Aorta (tissue), 5 donors: ENCODE measurements around the gene DSTYK. TPM values are rescaled to one million over a fixed set of nuclear protein-coding genes. Genes with fewer than 3 reads are reported as not detected.
"Not testable (repeated sequence)": the region's sequence is repeated elsewhere in the genome, so short reads cannot be mapped to it uniquely, and the experiment has no call there.

ENCODE experiments used
- ATAC-seq: fragments of 200-7000 bp; cut with Tn5 transposase; one replicate; pipeline ENCODE4 v1.9.1; 2022; ENCODE audit warnings: moderate library complexity; ENCODE audit not compliant: low FRiP score
- DNase-seq, 2 donors: peaks; one replicate each; pipeline ENCODE4 v3.0.0-alpha.2; 2020
- H3K27ac ChIP-seq, 2 donors: one replicate each; pipeline ENCODE4 v1.5.1; 2013; ENCODE audit warnings: low read length in 2 of 2, mild to moderate bottlenecking in 2 of 2, moderate library complexity in 2 of 2, control low read depth in 1 of 2, inconsistent platforms in 1 of 2, low read depth in 1 of 2
- H3K27me3 ChIP-seq, 2 donors: one replicate each; pipeline ENCODE4 v1.6.1; 2013; ENCODE audit warnings: control low read depth in 1 of 2, low read length in 1 of 2, mild to moderate bottlenecking in 1 of 2, moderate library complexity in 1 of 2; ENCODE audit not compliant: insufficient read depth in 2 of 2, control insufficient read depth in 1 of 2
- H3K36me3 ChIP-seq, 2 donors: one replicate each; pipeline ENCODE4 v1.6.1; 2013; ENCODE audit warnings: control low read depth in 1 of 2, low read length in 1 of 2, mild to moderate bottlenecking in 1 of 2; ENCODE audit not compliant: insufficient read depth in 2 of 2, control insufficient read depth in 1 of 2
- H3K4me1 ChIP-seq, 2 donors: one replicate each; pipeline ENCODE4 v1.6.1; 2013; ENCODE audit warnings: low read length in 2 of 2, control low read depth in 1 of 2, mild to moderate bottlenecking in 1 of 2, moderate library complexity in 1 of 2; ENCODE audit not compliant: insufficient read depth in 2 of 2, control insufficient read depth in 1 of 2
- H3K4me3 ChIP-seq, 2 donors: one replicate each; pipeline ENCODE4 v1.5.1; 2013; ENCODE audit warnings: low read length in 2 of 2, control low read depth in 1 of 2, mild to moderate bottlenecking in 1 of 2
- H3K9me3 ChIP-seq: one replicate; pipeline ENCODE4 v1.6.1; 2013; ENCODE audit warnings: mild to moderate bottlenecking, low read length; ENCODE audit not compliant: control insufficient read depth
- WGBS, 2 donors: extraction: QIAGEN DNeasy Blood & Tissue Kit; methylation state at CpG; one replicate each; pipeline ENCODE4 v1.1.7; 2013; 5-methylcytosine and 5-hydroxymethylcytosine counted together
- intact Hi-C, 2 donors: fragments of 100-400 bp; cut with DNase I; formaldehyde crosslinking; loops; one replicate each; pipeline versions ENCODE4 v1.14.2 to v1.15.0; 2022
- polyA plus RNA-seq, 2 donors: library from polyadenylated mRNA; stranded (reverse); fragments of 200-250 nt; gene quantifications; one replicate each; pipeline ENCODE4 v1.2.3, GENCODE V29; 2013
- total RNA-seq, 2 donors: library from RNA; stranded (reverse); fragmentation: NEBNext Ultra II Directional; extraction: Animal tissue kit (Norgen Biotek cat#: 25700); gene quantifications; one replicate each; pipeline ENCODE4 v1.2.1, GENCODE V29; 2021
- donor health status: healthy with polysubstance abuse.
- donor health status: Bipolar disorder and iron deficiency.
- donor health status: DM: no; HTN: no; CAD: no.
- donor health status: DM: no; HTN: no; CAD: no.
- donor health status: DM: yes; HTN: yes; CAD: no.

DSTYK gene
- total and polyA plus RNA-seq, 4 donors, result 4.3 to 17.6 (median 9.8) TPM

DNA sequence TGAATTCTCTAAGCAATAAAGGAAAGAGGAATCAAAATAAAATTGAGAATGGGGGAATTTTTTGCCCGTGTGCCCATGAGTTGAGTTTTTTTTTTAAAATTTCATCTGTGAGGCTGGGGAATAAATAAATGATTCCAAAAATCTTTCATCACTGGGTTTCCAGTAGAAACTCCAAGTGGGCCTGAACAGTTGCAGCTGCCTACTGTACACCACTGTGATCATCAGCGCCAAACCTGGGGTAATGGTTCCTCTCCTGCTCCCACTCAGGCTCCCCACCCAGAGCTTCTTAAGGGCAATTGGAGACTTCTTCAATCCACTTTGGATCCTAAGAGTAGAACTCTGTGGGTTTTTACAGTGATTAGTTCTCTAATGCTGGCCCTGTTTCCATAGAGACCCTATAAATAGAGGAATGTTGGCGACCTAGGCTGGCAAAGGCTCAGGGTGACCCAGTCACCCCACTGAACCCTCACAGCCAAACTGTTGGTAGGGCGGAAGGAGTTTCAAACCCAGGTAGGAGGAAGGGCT is 25.5 kb upstream of the DSTYK start:
- WGBS, 2 donors, result 62 to 71% methylated on average over 4 of the region's 4 CpGs
- Histone ChIP-seq H3K4me1 (no peaks in the 10 kb centered on the region), H3K27ac (no peak overlapping the region), H3K4me3 (no peak overlapping the region), H3K9me3 (no peaks in the 10 kb centered on the region), H3K36me3 (no peaks in the 10 kb centered on the region), H3K27me3 (no peaks in the 10 kb centered on the region)
- ATAC-seq, result no peak
- no peak for DNase-seq
- intact Hi-C loops, result no loop called here

DNA sequence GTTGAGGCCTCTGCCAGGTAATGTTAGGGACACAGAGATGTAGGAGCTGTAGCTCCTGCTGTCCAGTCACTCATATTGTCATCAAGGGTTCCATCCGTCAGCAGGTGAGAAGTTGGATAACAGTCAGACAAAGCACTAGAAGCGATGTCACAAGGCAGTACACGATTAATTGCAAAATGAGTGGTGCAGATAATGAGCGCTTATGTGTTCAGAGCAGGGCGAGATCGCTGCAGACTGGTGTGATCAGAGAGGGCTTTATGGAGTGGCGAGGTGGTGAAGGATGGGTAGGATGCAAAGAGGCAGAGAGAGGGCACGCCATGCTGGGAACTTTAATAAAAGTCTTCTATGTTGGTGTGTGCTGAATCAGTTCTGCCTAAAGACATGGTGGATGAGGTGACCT is 25.0 kb upstream of the DSTYK start:
- Histone ChIP-seq H3K27me3 (no peaks in the 10 kb centered on the region), H3K27ac (no peak overlapping the region), H3K36me3 (no peaks in the 10 kb centered on the region), H3K4me1 (no peaks in the 10 kb centered on the region), H3K4me3 (no peak overlapping the region), H3K9me3 (no peaks in the 10 kb centered on the region)
- WGBS, 2 donors, result 95 to 96% methylated on average over 8 of the region's 8 CpGs
- ATAC-seq (no peak), DNase-seq (no peak)
- intact Hi-C loops, result no loop called here

DNA sequence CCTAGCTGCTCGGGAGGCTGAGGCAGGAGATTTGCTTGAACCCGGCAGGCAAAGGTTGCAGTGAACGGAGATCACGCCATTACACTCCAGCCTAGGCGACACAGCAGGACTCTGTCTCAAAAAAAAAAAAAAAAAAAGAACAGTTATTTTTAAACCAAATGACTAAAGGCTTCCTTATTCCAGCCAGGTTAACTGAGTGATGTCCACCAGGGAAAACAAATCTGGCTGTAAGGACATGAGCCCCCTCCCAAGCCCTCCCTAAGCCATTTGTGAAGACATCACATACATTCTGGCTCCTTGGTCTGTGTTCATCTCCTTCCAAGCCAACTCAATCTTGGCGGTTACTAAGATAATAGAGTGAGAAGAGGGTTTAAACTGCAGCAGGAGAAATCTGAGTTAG is 24.4 kb upstream of the DSTYK start:
- 25 to 42% methylated on average over 6 of the region's 6 CpGs for WGBS, 2 donors
- intact Hi-C loops, result no loop called here
- no peaks in the 10 kb centered on the region for H3K36me3 ChIP-seq
- no peaks in the 10 kb centered on the region for H3K27me3 ChIP-seq
- ATAC-seq, result no peak
- H3K9me3 ChIP-seq, result no peaks in the 10 kb centered on the region
- DNase-seq, result no peak
- H3K27ac ChIP-seq, result no peak overlapping the region
- H3K4me1 ChIP-seq, result no peaks in the 10 kb centered on the region
- H3K4me3 ChIP-seq, result no peak overlapping the region

DNA sequence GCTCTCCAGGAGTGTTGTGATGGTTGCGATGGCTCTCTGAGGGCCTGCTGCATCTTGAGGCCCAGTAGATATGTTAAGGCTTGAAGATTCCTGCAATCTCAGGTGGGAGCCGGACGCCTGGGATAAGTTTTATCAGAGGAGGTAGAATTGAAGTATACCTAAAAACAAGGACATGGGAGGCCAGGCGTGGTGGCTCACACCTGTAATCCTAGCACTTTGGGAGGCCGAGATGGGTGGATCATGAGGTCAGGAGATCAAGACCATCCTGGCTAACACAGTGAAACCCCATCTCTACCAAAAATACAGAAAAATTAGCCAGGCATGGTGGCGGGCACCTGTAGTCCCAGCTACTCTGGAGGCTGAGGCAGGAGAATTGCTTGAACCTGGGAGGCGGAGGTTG is 22.5 kb upstream of the DSTYK start:
- H3K36me3 ChIP-seq, H3K27me3 ChIP-seq, H3K4me1 ChIP-seq, DNase-seq, H3K9me3 ChIP-seq, ATAC-seq, intact Hi-C loops, H3K4me3 ChIP-seq, H3K27ac ChIP-seq: not testable (repeated sequence)
- WGBS, 2 donors, result 95 to 98% methylated on average over 7 of the region's 7 CpGs

DNA sequence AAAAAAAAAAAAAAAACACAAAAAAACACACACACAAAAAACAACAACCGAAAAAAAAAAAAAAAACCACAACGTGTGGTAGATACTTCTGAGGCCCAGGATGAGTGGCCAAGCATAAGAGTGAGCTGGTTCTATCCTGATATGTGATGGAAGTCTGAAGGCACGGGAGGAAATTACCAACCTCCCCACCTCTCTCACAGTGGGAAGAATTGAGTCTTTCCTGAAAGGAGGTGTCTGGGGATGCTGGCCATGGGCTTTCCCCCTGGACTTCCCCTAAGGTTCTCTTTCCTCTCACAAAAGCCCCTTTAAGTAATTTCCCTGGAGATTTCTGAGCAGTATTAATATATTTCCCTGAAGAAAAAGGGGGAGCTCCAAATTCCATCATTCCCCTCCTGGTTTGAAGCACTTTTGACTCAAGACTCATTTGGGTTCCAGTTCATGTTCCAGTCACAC is 21.5 kb upstream of the DSTYK start:
- whole genome bisulfite sequencing, 2 donors, result 74 to 85% methylated on average over 3 of the region's 3 CpGs
- ATAC-seq, result no peak

DNA sequence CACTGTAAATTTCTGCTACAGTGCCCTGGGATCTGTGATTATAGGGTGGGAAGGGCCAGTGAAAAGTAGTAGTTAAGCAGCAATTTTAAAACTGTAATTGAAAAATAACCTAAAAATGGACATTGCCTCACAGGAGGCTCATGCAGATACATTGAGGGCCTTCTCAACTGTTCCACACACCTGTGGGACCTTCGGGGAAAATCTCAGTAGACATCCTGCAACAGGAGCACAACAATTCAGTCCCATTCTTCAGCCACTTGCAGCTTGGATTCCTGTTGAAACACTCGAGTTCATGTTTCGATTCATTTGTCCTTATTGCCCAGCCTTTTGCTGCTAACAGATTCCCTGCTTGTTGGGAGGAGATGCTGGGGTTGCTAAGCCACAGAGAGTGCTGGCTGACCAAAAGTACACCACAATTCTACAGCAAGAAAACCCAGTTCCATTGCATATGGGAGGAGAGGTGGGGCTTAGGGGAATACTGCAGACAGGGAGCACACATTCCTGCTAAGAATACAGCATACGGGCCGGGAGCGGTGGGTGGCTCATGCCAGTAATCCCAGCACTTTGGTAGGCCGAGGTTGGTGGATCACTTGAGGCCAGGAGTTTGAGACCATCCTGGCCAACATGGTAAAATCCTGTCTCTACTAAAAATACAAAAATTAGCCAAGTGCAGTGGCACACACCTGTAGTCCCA is 20.8 kb upstream of the DSTYK start:
- H3K27ac ChIP-seq, result no peak overlapping the region
- no peak for DNase-seq
- no peaks in the 10 kb centered on the region for H3K9me3 ChIP-seq
- no peak for ATAC-seq
- no peaks in the 10 kb centered on the region for H3K4me1 ChIP-seq
- no peak overlapping the region for H3K4me3 ChIP-seq
- WGBS, 2 donors, result 86 to 92% methylated on average over 7 of the region's 7 CpGs
- intact Hi-C loops, result no loop called here
- no peaks in the 10 kb centered on the region for H3K36me3 ChIP-seq
- H3K27me3 ChIP-seq, result no peaks in the 10 kb centered on the region

More for the DNA sequence above, 21.5 kb upstream of the DSTYK start:
- H3K4me1 ChIP-seq, result no peaks in the 10 kb centered on the region
- H3K27ac ChIP-seq, result no peak overlapping the region
- H3K9me3 ChIP-seq, result no peaks in the 10 kb centered on the region
- intact Hi-C loops, result no loop called here
- H3K4me3 ChIP-seq, result no peak overlapping the region
- no peak for DNase-seq
- no peaks in the 10 kb centered on the region for H3K36me3 ChIP-seq
- no peaks in the 10 kb centered on the region for H3K27me3 ChIP-seq

DNA sequence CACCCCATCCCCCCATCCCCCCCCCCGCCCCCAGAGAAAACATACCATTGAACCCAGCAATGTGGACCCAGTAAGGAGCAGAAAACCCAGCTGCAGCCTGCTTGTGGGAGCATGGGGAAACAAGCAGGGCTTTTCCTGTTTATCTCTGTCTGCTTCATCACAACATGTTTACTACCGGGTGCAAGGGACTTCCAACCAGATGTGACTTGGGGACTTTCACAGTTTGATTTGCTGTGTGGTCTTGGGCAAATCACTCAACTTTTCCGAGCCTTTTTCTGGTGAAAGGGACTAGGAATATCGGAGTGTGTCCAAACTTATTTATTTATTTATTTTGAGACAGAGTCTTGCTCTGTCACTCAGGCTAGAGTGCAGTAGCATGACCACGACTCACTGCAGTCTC is 19.5 kb upstream of the DSTYK start:
- H3K36me3 ChIP-seq, result no peaks in the 10 kb centered on the region
- no peak overlapping the region for H3K4me3 ChIP-seq
- no peak overlapping the region for H3K27ac ChIP-seq
- H3K9me3 ChIP-seq, result no peaks in the 10 kb centered on the region
- no peaks in the 10 kb centered on the region for H3K27me3 ChIP-seq
- ATAC-seq (no peak), DNase-seq (no peak)
- 85 to 93% methylated on average over 5 of the region's 5 CpGs for WGBS, 2 donors
- intact Hi-C loops, result no loop called here
- no peaks in the 10 kb centered on the region for H3K4me1 ChIP-seq

DNA sequence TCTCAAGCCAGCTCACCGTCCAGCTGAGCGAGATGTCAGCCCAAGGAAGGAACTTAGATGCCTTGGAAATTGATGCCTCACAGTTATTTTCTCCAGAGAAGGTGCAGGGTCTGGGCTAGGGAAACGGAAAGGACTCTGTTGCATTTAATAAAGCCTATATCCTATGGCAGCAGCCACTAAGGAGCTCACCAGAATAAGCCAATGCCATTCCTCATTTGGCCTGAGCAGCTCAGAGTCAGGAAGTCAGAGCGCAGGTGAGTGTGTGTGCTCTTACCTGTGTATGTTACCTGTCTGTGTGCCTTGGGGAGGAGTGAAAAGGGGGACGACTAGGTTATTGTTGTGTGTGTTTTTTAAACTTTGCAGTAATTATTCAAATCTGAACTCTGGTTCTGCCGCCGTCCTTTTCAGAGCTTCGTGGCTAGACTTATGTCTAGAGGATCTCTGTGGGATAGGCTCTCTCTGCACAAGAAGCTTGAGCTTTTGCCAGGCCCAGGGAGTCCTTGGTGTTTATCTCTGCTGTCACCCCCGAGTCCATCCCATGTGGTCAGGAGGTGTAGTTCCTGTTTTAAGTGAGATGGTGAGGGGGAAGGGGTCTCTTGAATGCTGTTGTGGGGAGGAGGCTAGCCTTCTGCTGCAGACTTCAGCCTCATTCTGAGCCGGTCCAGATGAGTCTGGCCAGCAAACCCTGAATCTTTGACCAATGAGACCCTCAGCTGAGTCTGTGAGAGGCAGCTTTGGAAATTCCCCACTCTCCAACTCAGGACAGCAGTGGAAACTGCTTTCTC is 18.6 kb upstream of the DSTYK start:
- intact Hi-C loops, result no loop called here
- Histone ChIP-seq H3K36me3 (no peaks in the 10 kb centered on the region), H3K4me1 (no peaks in the 10 kb centered on the region), H3K4me3 (no peak overlapping the region), H3K27me3 (no peaks in the 10 kb centered on the region), H3K9me3 (no peaks in the 10 kb centered on the region), H3K27ac (no peak overlapping the region)
- DNase-seq (no peak), ATAC-seq (no peak)
- 26 to 40% methylated on average over 10 of the region's 10 CpGs for WGBS, 2 donors
